K562 (cell line): ENCODE results near the gene ERN1. TPM values are rescaled to one million over a fixed set of nuclear protein-coding genes. Genes with fewer than 3 reads are reported as not detected.

Source experiments
- ATAC-seq: fragments of 200-7000 bp; cut with Tn5 transposase; 3 replicates; pipeline ENCODE4 v1.9.1; 2020; ENCODE audit warnings: moderate library complexity
- BruUV-seq: library from RNA; stranded (reverse); fragments of 400-500 nt; replicated peaks from 2 replicates; lab custom pipeline; 2021; lab: Mats Ljungman, UMichigan
- CTCF ChIA-PET: fragments of 300-600 bp; formaldehyde crosslinking; extraction: SDS; loops from one replicate; lab custom pipeline; 2021; ENCODE audit warnings: low intra/inter-chr PET ratio; lab: Yijun Ruan, JAX
- POLR2A ChIA-PET: fragments of 300-600, 350-650 bp; sonication (Branson Sonifier 250); formaldehyde crosslinking; extraction: SDS; loops from one replicate; lab custom pipeline; 2021; ENCODE audit warnings: antibody characterized with exemption, inconsistent platforms; lab: Yijun Ruan, JAX
- DNase-seq, 4 experiments: peaks; one replicate each; pipeline versions ENCODE4 v3.0.0 to v3.0.0-alpha.2; 2011 to 2018; ENCODE audit warnings: low spot score in 3 of 4, mixed read lengths in 3 of 4; ENCODE audit errors: extremely low read depth in 1 of 4
- FAIRE-seq: peaks from 2 replicates; lab custom pipeline; 2011; peaks lifted over from hg19 to GRCh38; lab: Jason Lieb, UNC
- H2AFZ ChIP-seq: 2 replicates; pipeline ENCODE4 v1.6.0; 2011; ENCODE audit warnings: low read depth, low read length, control low read depth, inconsistent platforms
- H3K27ac ChIP-seq: fragments of 200-600 bp; 3 replicates; pipeline ENCODE4 v1.8.0; 2011; ENCODE audit warnings: low read depth, mild to moderate bottlenecking, control low read depth, inconsistent platforms, low read length, moderate library complexity, mixed read lengths; ENCODE audit errors: extremely low read depth
- H3K27me3 ChIP-seq, 2 experiments: fragments of 300-600 bp in 1 of 2; 2 replicates in 1 of 2; 3 replicates in 1 of 2; pipeline versions ENCODE4 v1.6.0 to v1.8.0; 2011; ENCODE audit warnings: inconsistent platforms in 2 of 2, low read length in 2 of 2, mild to moderate bottlenecking in 1 of 2, mixed read lengths in 1 of 2, moderate library complexity in 1 of 2; ENCODE audit not compliant: control insufficient read depth in 2 of 2, insufficient read depth in 2 of 2
- H3K36me3 ChIP-seq: fragments of 300-600 bp; 3 replicates; pipeline ENCODE4 v1.8.0; 2011; ENCODE audit warnings: mild to moderate bottlenecking, low read length, inconsistent platforms; ENCODE audit not compliant: control insufficient read depth, insufficient read depth
- H3K4me1 ChIP-seq, 2 experiments: fragments of 200-600 bp in 1 of 2; replicated peaks in 1 of 2; 2 replicates in 1 of 2; 3 replicates in 1 of 2; pipeline versions ENCODE4 v1.5.1 to v1.8.0; 2011; ENCODE audit warnings: inconsistent platforms in 2 of 2, low read length in 2 of 2, mild to moderate bottlenecking in 1 of 2, mixed read lengths in 1 of 2, moderate library complexity in 1 of 2; ENCODE audit not compliant: control insufficient read depth in 2 of 2, insufficient read depth in 2 of 2
- H3K4me2 ChIP-seq: 2 replicates; pipeline ENCODE4 v1.6.1; 2011; ENCODE audit warnings: low read length, control low read depth, inconsistent platforms, mixed read lengths; ENCODE audit not compliant: insufficient read depth
- H3K4me3 ChIP-seq: fragments of 200-600 bp; sonication (generic), shearing (Covaris generic); 2 replicates; pipeline ENCODE4 v1.5.1; 2016; ENCODE audit warnings: control low read depth, inconsistent platforms
- H3K79me2 ChIP-seq: fragments of 200-600 bp; 3 replicates; pipeline ENCODE4 v1.8.0; 2011; ENCODE audit warnings: low read length, inconsistent platforms; ENCODE audit not compliant: control insufficient read depth, insufficient read depth
- H3K9ac ChIP-seq, 2 experiments: 2 replicates each; pipeline versions ENCODE4 v1.6.0 to v1.6.1; 2011; ENCODE audit warnings: low read depth in 2 of 2, low read length in 2 of 2, control low read depth in 1 of 2, inconsistent platforms in 1 of 2, mild to moderate bottlenecking in 1 of 2, mixed read lengths in 1 of 2; ENCODE audit not compliant: insufficient read depth in 1 of 2
- H3K9me1 ChIP-seq: one replicate; pipeline ENCODE4 v1.6.0; 2011; ENCODE audit warnings: inconsistent platforms, mild to moderate bottlenecking, low read length, moderate library complexity; ENCODE audit not compliant: control insufficient read depth, insufficient read depth
- H3K9me3 ChIP-seq: replicated peaks from 2 replicates; pipeline ENCODE4 v1.5.1; 2011; ENCODE audit warnings: low read depth, low read length, inconsistent platforms; ENCODE audit not compliant: control insufficient read depth, insufficient read depth
- H4K20me1 ChIP-seq: replicated peaks from 2 replicates; pipeline ENCODE4 v1.6.1; 2011; ENCODE audit warnings: low read length, inconsistent platforms, mixed read lengths; ENCODE audit not compliant: control insufficient read depth, insufficient read depth
- KDM5B ChIP-seq: fragments of 200-600 bp; sonication (generic); IDR thresholded peaks from 2 replicates; pipeline ENCODE4 v1.6.1; 2012; ENCODE audit warnings: low read depth, mild to moderate bottlenecking, moderate library complexity, low read length, control low read depth, inconsistent platforms; ENCODE audit not compliant: insufficient replicate concordance
- NR0B1 ChIP-seq: fragments of 450-650 bp; IDR thresholded peaks from one replicate; pipeline ENCODE4 v1.6.1; 2018; ENCODE audit warnings: mild to moderate bottlenecking, moderate library complexity; ENCODE audit not compliant: partially characterized antibody
- USF1 ChIP-seq: sonication (generic); formaldehyde crosslinking; IDR thresholded peaks from 2 replicates; pipeline ENCODE4 v1.9.0; 2022; ENCODE audit warnings: mild to moderate bottlenecking, missing genetic modification reagents
- ZNF592 ChIP-seq: fragments of 450-650 bp; IDR thresholded peaks from 2 replicates; pipeline ENCODE4 v1.6.1; 2017; ENCODE audit warnings: antibody characterized with exemption, mild to moderate bottlenecking
- WGBS: fragments of 100-300 bp; shearing (Covaris generic); methylation state at CpG from one replicate; pipeline ENCODE4 v1.1.6; 2016; ENCODE audit warnings: low coverage, mixed read lengths; ENCODE audit not compliant: insufficient coverage; ENCODE audit errors: missing lambda C conversion rate; 5-methylcytosine and 5-hydroxymethylcytosine counted together
- in situ Hi-C: fragments of 300-500 bp; cut with MboI; formaldehyde crosslinking; loops from 4 replicates; pipeline ENCODE4 v1.15.0; 2018; ENCODE audit warnings: inconsistent platforms, mixed read lengths
- intact Hi-C: fragments of 100-400 bp; cut with micrococcal nuclease; formaldehyde crosslinking; loops from 2 replicates; pipeline ENCODE4 v1.14.2; 2022
- polyA plus RNA-seq, 8 experiments: library from polyadenylated mRNA; depleted of rRNA in 4 of 8; stranded (reverse) in 5 of 8; unstranded in 3 of 8; fragments of >200 nt; fragmentation: Nextera tagmentation in 2 of 8; fragmentation: Illumina TruSeq in 1 of 8; extraction: Ambion mirVana in 2 of 8; extraction: Trizol in 1 of 8; gene quantifications; 2 replicates each; pipeline versions ENCODE4 v1.2.1 to v1.2.3, GENCODE V29; 2011 to 2014; ENCODE audit warnings: inconsistent platforms in 1 of 8, missing spikeins in 1 of 8
- total RNA-seq, 7 experiments: library from RNA; depleted of rRNA in 6 of 7; stranded (reverse); fragments of >200 nt in 6 of 7; fragmentation: Illumina TruSeq in 2 of 7; extraction: Trizol in 2 of 7; gene quantifications; 2 replicates each; pipeline versions ENCODE4 v1.2.1 to v1.2.3, GENCODE V29; 2011 to 2021; ENCODE audit warnings: low replicate concordance in 1 of 7

Gene ERN1
- total and polyA plus RNA-seq, 9 of the 15 experiments (the other 6 are each of a cell fraction or from before 2014, with no cell fraction given): 2.1 to 22.5 (median 7.3) TPM

- H3K79me2 ChIP-seq: peaks cover 22% of the 10 kb centered on the region
- FAIRE-seq: no peak
- peaks cover 19 to 43% of the 10 kb centered on the region in 2 experiments for H3K4me1 ChIP-seq
These were observed 122.1 kb downstream of the ERN1 start for GRCh38 chr17:64007838-64008282.

More at GRCh38 chr17:64007838-64008282, 122.1 kb downstream of the ERN1 start:
- Histone ChIP-seq H3K9me3 (no peaks in the 10 kb centered on the region), H2AFZ (peak overlapping the region; percentile 91), H4K20me1 (no peaks in the 10 kb centered on the region), H3K36me3 (peaks cover 26% of the 10 kb centered on the region), H3K4me3 (no peak overlapping the region), H3K27me3 (no peaks in the 10 kb centered on the region), H3K9me1 (no peaks in the 10 kb centered on the region), H3K27ac (0 out of 3 replicates have a peak overlapping the region, but pooled peaks have one; percentile 58), H3K4me2 (peak overlapping the region; percentile 17; the same call in 1 of the 2 replicates), H3K9ac (peak overlapping the region; percentile 21 to 70; a peak in 1 of 4 replicates)
- DNase-seq: peak in 1 of 4 experiments; percentile 3
- no TSS peak for BruUV-seq
- in situ Hi-C loops: no loop called here
- CTCF ChIA-PET: no interaction called here
- POLR2A ChIA-PET: interaction anchor here (1.0 to 3.6 kb wide), 3 partner anchors 10 to 16 kb away, joined by 3 to 24 read pairs (median 3); no protein-coding TSS in a partner anchor
- intact Hi-C loops: no loop called here
- no peak for ATAC-seq
- 100% methylated on average over 4 of the region's 5 CpGs for WGBS
- TF ChIP-seq ZNF592: no peak
- peak; percentile 3; the same call in 1 of the 2 replicates for TF ChIP-seq USF1 (CRISPR knock-in tag)
- no peak for TF ChIP-seq KDM5B
- no peak for TF ChIP-seq NR0B1
